ENCODE results near the gene DUS4L.
A peak's percentile ranks its signal among the peaks of the same experiment; 100 is the strongest.

DUS4L gene

GRCh38 chr7:107579885-107580715, 16.3 kb downstream of the DUS4L start, which contains the start of gene BCAP29:
Gene BCAP29 (plus strand): TSS chr7:107580246. CDS start chr7:107580773, 527 bp downstream.
- peaks cover 6% of the 10 kb centered on the region; the same call in 1 of the 2 replicates for H3K79me2 ChIP-seq (ENCODE audit: low read length)
- H3K4me3 ChIP-seq (ENCODE audit: low read length) = peak within 1 kb of the TSS; percentile 86
- TF ChIP-seq CTCF (IDR thresholded peaks at IDR 0.05; ENCODE audit: low read length) = peak; percentile 31
- no peak for TF ChIP-seq EZH2phosphoT487 (IDR thresholded peaks at IDR 0.05; ENCODE audit: low read length)
- peak; percentile 84 for DNase-seq
- H3K4me2 ChIP-seq (ENCODE audit: low read depth, low read length) = peak within 1 kb of the TSS; percentile 95
- peak within 1 kb of the TSS; percentile 62 for H3K9ac ChIP-seq (ENCODE audit: low read length)
- H3K27ac ChIP-seq (ENCODE audit: low read length) = peak within 1 kb of the TSS; percentile 14; the same call in 1 of the 2 replicates
- H4K20me1 ChIP-seq (ENCODE audit: insufficient read depth, low read length) = no peaks in the 10 kb centered on the region
- peaks cover 7% of the 10 kb centered on the region for H3F3A ChIP-seq (ENCODE audit: insufficient read depth, low read length)
- H3K27me3 ChIP-seq (replicated peaks; ENCODE audit: insufficient read depth, low read length) = no peaks in the 10 kb centered on the region
- H3K4me1 ChIP-seq (ENCODE audit: low read length) = no peaks in the 10 kb centered on the region
- H3K9me2 ChIP-seq (replicated peaks; ENCODE audit: insufficient read depth, low read length) = no peaks in the 10 kb centered on the region
- no peaks in the 10 kb centered on the region for H3K36me3 ChIP-seq (replicated peaks; ENCODE audit: insufficient read depth, low read length)
- peak within 1 kb of the TSS; percentile 90 for H2AFZ ChIP-seq (ENCODE audit: low read length)
- no peaks in the 10 kb centered on the region for H3K9me3 ChIP-seq (replicated peaks; ENCODE audit: insufficient read depth, low read length)

DNA sequence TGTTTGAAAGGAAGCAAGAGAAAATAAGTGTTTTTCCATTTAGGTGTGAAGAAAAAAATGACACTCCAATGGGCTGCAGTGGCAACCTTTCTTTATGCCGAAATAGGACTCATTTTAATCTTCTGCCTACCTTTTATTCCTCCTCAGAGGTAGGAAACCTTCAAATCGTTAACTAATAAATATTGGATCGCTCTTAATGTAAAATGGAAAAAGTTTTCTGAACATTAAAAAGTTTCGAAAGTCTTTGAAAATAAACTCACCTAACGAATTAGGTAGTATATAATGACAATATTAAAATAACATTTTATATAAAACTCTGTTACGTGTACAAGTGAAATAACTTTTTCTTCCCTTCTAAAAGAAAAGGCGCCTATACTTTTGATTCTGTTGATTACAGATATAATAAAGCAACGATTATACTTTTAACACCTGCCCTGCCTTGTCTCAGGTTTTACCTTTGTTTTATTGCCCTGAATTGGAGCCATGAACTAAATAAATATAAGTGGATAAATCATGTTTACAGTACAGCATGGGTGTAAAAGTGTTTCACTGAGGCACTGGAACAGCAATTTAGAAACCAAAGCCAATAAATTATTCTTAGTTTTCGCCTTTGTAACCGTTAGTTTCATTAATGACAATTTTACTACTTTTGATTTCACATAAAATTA, 17.1 kb downstream of the DUS4L start:
- TF ChIP-seq EZH2 (optimal IDR thresholded peaks at IDR 0.05; ENCODE audit: low read depth, low read length) (no peak), CTCF (IDR thresholded peaks at IDR 0.05; ENCODE audit: low read length) (no peak), EZH2phosphoT487 (IDR thresholded peaks at IDR 0.05; ENCODE audit: low read length) (no peak)
- Histone ChIP-seq H3K4me2 (ENCODE audit: low read depth, low read length) (peak overlapping the region; percentile 90), H3K79me2 (ENCODE audit: low read length) (peaks cover 6% of the 10 kb centered on the region; the same call in 1 of the 2 replicates), H3K4me1 (ENCODE audit: low read length) (no peaks in the 10 kb centered on the region), H3K9ac (ENCODE audit: low read length) (peak overlapping the region; percentile 62), H3K27me3 (replicated peaks; ENCODE audit: insufficient read depth, low read length) (no peaks in the 10 kb centered on the region), H2AFZ (ENCODE audit: low read length) (peak overlapping the region; percentile 90), H3K27ac (ENCODE audit: low read length) (peak overlapping the region; percentile 12; the same call in 1 of the 2 replicates), H3K9me3 (replicated peaks; ENCODE audit: insufficient read depth, low read length) (no peaks in the 10 kb centered on the region), H4K20me1 (ENCODE audit: insufficient read depth, low read length) (no peaks in the 10 kb centered on the region), H3K4me3 (ENCODE audit: low read length) (peak overlapping the region; percentile 86), H3K9me2 (replicated peaks; ENCODE audit: insufficient read depth, low read length) (no peaks in the 10 kb centered on the region), H3K36me3 (replicated peaks; ENCODE audit: insufficient read depth, low read length) (no peaks in the 10 kb centered on the region), H3F3A (ENCODE audit: insufficient read depth, low read length) (peaks cover 7% of the 10 kb centered on the region)
- no peak for DNase-seq

DNA sequence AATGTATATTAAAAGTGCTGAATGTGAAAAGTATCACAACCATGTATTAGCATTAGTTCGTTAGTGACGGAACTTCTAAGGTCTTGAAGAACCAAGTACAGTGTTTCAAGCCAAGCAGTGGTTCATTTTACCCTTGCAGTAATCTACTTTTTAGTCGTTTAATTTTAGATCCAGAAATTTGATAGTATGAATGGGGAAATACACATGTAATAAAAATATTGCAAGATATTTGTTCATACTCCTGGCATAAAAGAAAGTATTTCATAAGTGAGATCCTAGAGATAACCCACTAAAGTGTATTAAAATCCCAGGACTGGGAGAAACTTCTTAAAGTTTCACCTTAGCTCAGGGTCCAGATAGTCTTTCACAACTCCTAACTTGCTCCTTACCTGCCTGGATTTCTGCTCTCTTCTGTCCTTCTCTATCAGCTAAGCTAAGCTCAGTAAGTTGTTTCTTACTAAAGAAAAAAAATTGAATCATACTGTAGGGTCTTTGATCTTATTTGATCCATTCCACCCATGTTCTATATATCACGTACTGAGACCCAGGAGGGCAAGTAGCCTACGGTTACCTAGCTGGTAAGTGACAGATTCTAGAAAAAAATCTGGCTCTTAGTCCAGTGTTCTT, 17.7 kb downstream of the DUS4L start:
- no peak overlapping the region for H3K9ac ChIP-seq (ENCODE audit: low read length)
- no peak for DNase-seq
- H3K79me2 ChIP-seq (ENCODE audit: low read length) = peaks cover 6% of the 10 kb centered on the region; the same call in 1 of the 2 replicates
- no peaks in the 10 kb centered on the region for H3K9me2 ChIP-seq (replicated peaks; ENCODE audit: insufficient read depth, low read length)
- peak overlapping the region; percentile 90; the same call in 1 of the 2 replicates for H3K4me2 ChIP-seq (ENCODE audit: low read depth, low read length)
- no peaks in the 10 kb centered on the region for H3K36me3 ChIP-seq (replicated peaks; ENCODE audit: insufficient read depth, low read length)
- no peaks in the 10 kb centered on the region for H3K27me3 ChIP-seq (replicated peaks; ENCODE audit: insufficient read depth, low read length)
- no peak overlapping the region for H3K4me3 ChIP-seq (ENCODE audit: low read length)
- no peak overlapping the region for H3K27ac ChIP-seq (ENCODE audit: low read length)
- H4K20me1 ChIP-seq (ENCODE audit: insufficient read depth, low read length) = no peaks in the 10 kb centered on the region
- H2AFZ ChIP-seq (ENCODE audit: low read length) = no peak overlapping the region
- H3F3A ChIP-seq (ENCODE audit: insufficient read depth, low read length) = peaks cover 7% of the 10 kb centered on the region
- TF ChIP-seq EZH2 (optimal IDR thresholded peaks at IDR 0.05; ENCODE audit: low read depth, low read length) (no peak), CTCF (IDR thresholded peaks at IDR 0.05; ENCODE audit: low read length) (no peak), EZH2phosphoT487 (IDR thresholded peaks at IDR 0.05; ENCODE audit: low read length) (no peak)
- H3K9me3 ChIP-seq (replicated peaks; ENCODE audit: insufficient read depth, low read length) = no peaks in the 10 kb centered on the region
- H3K4me1 ChIP-seq (ENCODE audit: low read length) = no peaks in the 10 kb centered on the region

All from MM.1S (cell line).